Duodenal mucosa (tissue), 2 donors: ENCODE data around the gene NAV2.

Experiments
- H3K27ac ChIP-seq: one replicate; pipeline ENCODE4 v1.7.0; 2013; ENCODE audit warnings: low read depth, low read length
- H3K27me3 ChIP-seq, 2 donors: one replicate each; pipeline ENCODE4 v1.7.0; 2013; ENCODE audit warnings: low read length in 2 of 2, control low read depth in 1 of 2; ENCODE audit not compliant: insufficient read depth in 2 of 2, control insufficient read depth in 1 of 2
- H3K36me3 ChIP-seq, 2 donors: one replicate each; pipeline ENCODE4 v1.7.0; 2013; ENCODE audit warnings: low read length in 2 of 2, control low read depth in 1 of 2; ENCODE audit not compliant: insufficient read depth in 2 of 2, control insufficient read depth in 1 of 2
- H3K4me1 ChIP-seq, 2 donors: one replicate each; pipeline ENCODE4 v1.7.0; 2013; ENCODE audit warnings: low read length in 2 of 2, control low read depth in 1 of 2; ENCODE audit not compliant: insufficient read depth in 2 of 2, control insufficient read depth in 1 of 2
- H3K4me3 ChIP-seq, 2 donors: one replicate each; pipeline ENCODE4 v1.7.0; 2013; ENCODE audit warnings: low read length in 2 of 2, low read depth in 1 of 2
- H3K9ac ChIP-seq, 2 donors: one replicate each; pipeline ENCODE4 v1.7.0; 2013; ENCODE audit warnings: low read length in 2 of 2, low read depth in 1 of 2
- H3K9me3 ChIP-seq, 2 donors: one replicate each; pipeline ENCODE4 v1.7.0; 2013; ENCODE audit warnings: low read length in 2 of 2, control low read depth in 1 of 2; ENCODE audit not compliant: control insufficient read depth in 1 of 2

Gene NAV2

DNA sequence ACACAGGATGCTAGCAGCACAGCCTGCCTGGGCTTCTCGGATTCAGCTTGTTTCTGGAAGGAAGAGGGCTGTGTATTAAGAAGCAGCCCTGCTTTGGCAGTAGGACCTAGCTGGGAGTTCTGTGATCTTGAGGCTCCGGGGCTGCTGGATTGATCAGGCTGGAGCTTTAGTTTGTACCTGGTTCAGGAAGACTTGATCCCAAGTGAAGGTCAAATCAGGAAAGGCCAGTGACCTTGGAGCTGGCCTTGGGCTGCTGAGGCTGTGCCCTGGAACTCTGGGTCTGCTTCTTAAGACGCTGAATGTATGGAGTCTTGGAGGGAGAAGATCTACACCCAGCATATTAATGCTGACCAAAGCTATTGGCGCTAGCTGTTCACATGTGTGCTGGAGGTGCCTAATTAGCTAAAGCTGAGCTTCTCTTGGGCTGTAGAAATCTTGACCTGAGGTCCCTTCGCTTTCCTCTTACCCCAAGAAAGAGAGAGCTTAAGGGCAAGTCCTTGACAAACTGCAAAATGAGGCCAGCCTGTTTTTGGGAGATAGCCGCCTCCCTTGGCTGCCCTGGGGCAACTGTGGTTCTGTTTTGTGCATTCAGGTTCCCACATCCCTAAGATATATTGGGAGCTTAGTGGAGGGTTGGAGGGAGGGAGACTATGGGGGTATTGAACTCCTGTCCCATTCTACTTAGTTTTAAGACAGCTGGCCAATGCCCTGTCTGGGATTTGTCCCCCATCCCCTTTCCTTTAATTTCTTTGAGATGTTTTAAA is 311.7 kb downstream of the NAV2 start:
- Histone ChIP-seq H3K36me3 (no peaks in the 10 kb centered on the region), H3K27me3 (no peaks in the 10 kb centered on the region), H3K9ac (no peak overlapping the region), H3K4me3 (no peak overlapping the region), H3K4me1 (peaks cover 4 to 19% of the 10 kb centered on the region in 2 donors), H3K9me3 (no peaks in the 10 kb centered on the region), H3K27ac (no peak overlapping the region)

DNA sequence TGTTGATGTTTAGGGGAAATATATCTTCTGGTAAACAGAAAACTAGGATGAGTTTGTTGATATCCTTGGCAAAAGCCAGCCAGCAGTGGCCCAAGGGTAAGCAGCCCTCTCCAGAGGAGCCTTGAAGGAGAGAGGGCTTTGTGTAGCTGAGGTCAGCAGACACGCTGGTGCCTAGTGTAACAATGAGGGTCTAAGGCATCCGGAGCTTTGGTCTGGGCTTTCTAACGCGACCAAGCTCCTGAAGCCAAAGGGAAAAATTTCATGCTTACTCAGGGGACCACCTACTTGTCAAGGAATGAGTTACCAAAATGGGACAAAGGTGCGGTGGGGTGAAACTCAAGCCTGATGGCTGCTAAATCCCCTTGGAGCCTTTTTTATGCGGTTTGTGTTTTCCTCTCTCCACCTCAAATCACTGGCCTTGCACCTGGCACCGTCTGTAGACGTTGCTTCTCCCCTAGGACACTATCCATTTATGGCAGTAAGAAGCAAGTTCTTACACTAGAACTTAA is 312.7 kb downstream of the NAV2 start:
- H3K4me3 ChIP-seq: no peak overlapping the region
- H3K36me3 ChIP-seq: no peaks in the 10 kb centered on the region
- no peak overlapping the region for H3K27ac ChIP-seq

GRCh38 chr11:20026629-20027555 is 314.3 kb downstream of the NAV2 start:
- no peak overlapping the region for H3K9ac ChIP-seq
- no peak overlapping the region for H3K27ac ChIP-seq
- no peaks in the 10 kb centered on the region for H3K36me3 ChIP-seq
- no peaks in the 10 kb centered on the region for H3K9me3 ChIP-seq
- H3K4me1 ChIP-seq: peaks cover 0 to 8% of the 10 kb centered on the region in 2 donors
- H3K27me3 ChIP-seq: no peaks in the 10 kb centered on the region
- peak overlapping the region in 1 of 2 donors; percentile 20 for H3K4me3 ChIP-seq

More for the DNA sequence above, 312.7 kb downstream of the NAV2 start:
- peaks cover 0 to 11% of the 10 kb centered on the region in 2 donors for H3K4me1 ChIP-seq
- no peak overlapping the region for H3K9ac ChIP-seq
- no peaks in the 10 kb centered on the region for H3K27me3 ChIP-seq
- no peaks in the 10 kb centered on the region for H3K9me3 ChIP-seq

- H3K9ac ChIP-seq: no peak overlapping the region
- H3K27me3 ChIP-seq: no peaks in the 10 kb centered on the region
- peaks cover 0 to 8% of the 10 kb centered on the region in 2 donors for H3K4me1 ChIP-seq
- no peak overlapping the region for H3K4me3 ChIP-seq
- no peaks in the 10 kb centered on the region for H3K9me3 ChIP-seq
- no peaks in the 10 kb centered on the region for H3K36me3 ChIP-seq
- H3K27ac ChIP-seq: no peak overlapping the region
These were observed 314.9 kb downstream of the NAV2 start for GRCh38 chr11:20027556-20028013.

GRCh38 chr11:20029193-20029592 is 316.6 kb downstream of the NAV2 start:
- peaks cover 0 to 8% of the 10 kb centered on the region in 2 donors for H3K4me1 ChIP-seq
- H3K9me3 ChIP-seq: no peaks in the 10 kb centered on the region
- no peak overlapping the region for H3K27ac ChIP-seq
- H3K9ac ChIP-seq: no peak overlapping the region
- H3K36me3 ChIP-seq: no peaks in the 10 kb centered on the region
- H3K27me3 ChIP-seq: no peaks in the 10 kb centered on the region
- no peak overlapping the region for H3K4me3 ChIP-seq

DNA sequence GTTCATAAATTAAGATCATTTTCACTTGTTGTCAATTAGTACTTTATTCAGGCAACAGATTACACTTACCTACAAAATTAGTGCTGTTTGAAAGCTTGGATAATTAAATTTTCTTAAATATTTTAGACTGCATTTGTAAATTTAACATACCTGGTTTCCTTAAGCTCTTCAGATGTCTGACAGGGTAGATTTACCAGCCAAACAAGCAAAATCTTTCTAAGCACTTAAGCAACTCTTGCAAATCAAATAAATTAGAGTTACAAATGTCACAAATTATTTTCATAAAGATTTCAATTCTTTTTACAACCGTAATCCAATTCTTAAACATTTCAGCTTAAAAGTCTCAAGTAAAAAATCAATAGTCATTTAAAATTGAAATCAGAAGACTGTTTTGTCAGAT is 317.8 kb downstream of the NAV2 start:
- H3K36me3 ChIP-seq: no peaks in the 10 kb centered on the region
- no peaks in the 10 kb centered on the region for H3K27me3 ChIP-seq
- no peak overlapping the region for H3K27ac ChIP-seq
- H3K9ac ChIP-seq: no peak overlapping the region
- H3K4me3 ChIP-seq: no peak overlapping the region
- peaks cover 0 to 8% of the 10 kb centered on the region in 2 donors for H3K4me1 ChIP-seq
- no peaks in the 10 kb centered on the region for H3K9me3 ChIP-seq

DNA sequence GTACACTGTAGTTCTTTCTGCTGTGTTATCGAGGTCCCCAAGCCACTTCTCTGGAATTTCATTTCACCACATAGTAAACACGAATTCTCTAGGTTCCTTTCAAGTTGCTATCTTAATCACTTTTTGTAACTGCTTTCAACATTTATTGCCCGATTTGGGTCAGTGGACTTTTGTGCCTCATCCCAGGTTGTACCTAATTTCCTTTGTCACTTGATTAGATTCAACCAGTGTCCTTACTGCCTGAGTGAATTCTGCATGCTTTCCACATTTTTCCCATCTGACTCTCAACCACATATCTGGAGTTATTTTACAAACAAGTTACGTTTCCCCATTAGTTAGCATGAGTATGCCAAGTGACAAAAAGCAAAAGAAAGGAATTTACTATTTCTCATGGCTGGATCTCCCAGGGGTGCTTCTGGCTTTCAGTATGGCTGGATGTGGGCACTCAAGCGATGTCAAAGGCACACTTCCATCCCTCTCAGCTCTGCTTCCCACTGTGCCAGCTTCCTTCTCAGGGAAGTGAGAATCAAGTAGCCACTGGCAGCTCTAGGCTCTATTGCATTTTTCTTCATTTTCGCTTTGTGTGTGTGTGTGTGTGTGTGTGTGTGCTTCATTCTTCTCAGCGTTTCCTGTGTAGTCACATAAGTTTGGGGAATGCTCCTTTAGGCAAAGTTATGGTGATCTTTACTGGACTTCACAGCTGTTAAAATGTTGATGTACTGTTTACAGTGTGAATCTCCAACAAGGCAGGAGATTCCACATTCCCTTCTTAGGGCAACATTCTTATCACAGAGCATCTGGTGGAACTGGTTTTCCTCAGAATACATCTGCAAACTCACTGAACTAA is 318.7 kb downstream of the NAV2 start:
- no peak overlapping the region for H3K27ac ChIP-seq

GRCh38 chr11:20032127-20032526 is 319.5 kb downstream of the NAV2 start:
- Histone ChIP-seq H3K9me3 (no peaks in the 10 kb centered on the region), H3K4me3 (no peak overlapping the region), H3K4me1 (peaks cover 0 to 3% of the 10 kb centered on the region in 2 donors), H3K36me3 (peaks cover 0 to 4% of the 10 kb centered on the region in 2 donors), H3K9ac (no peak overlapping the region), H3K27me3 (no peaks in the 10 kb centered on the region), H3K27ac (no peak overlapping the region)

More for the DNA sequence above, 318.7 kb downstream of the NAV2 start:
- Histone ChIP-seq H3K9me3 (no peaks in the 10 kb centered on the region), H3K4me1 (peaks cover 0 to 8% of the 10 kb centered on the region in 2 donors), H3K36me3 (no peaks in the 10 kb centered on the region), H3K27me3 (no peaks in the 10 kb centered on the region), H3K4me3 (no peak overlapping the region), H3K9ac (no peak overlapping the region)

GRCh38 chr11:20032577-20033260 is 320.1 kb downstream of the NAV2 start:
- Histone ChIP-seq H3K4me1 (no peaks in the 10 kb centered on the region), H3K9me3 (no peaks in the 10 kb centered on the region), H3K4me3 (no peak overlapping the region)

More at GRCh38 chr11:20032577-20033260, 320.1 kb downstream of the NAV2 start:
- Histone ChIP-seq H3K9ac (no peak overlapping the region), H3K27ac (no peak overlapping the region), H3K36me3 (peaks cover 0 to 4% of the 10 kb centered on the region in 2 donors), H3K27me3 (no peaks in the 10 kb centered on the region)
